HG02678 (cell line): ENCODE results near the gene SBF1.
"Not testable (repeated sequence)": the region's sequence is repeated elsewhere in the genome, so short reads cannot be mapped to it uniquely, and the experiment has no call there.

Experiments used
- ATAC-seq: cut with Tn5 transposase; IDR thresholded peaks from one replicate; pipeline ENCODE4 v1.9.1; 2021; ENCODE audit warnings: mild to moderate bottlenecking, moderate library complexity; ENCODE audit not compliant: unreplicated experiment

Gene SBF1

GRCh38 chr22:50445880-50446707, 28.7 kb downstream of the SBF1 start:
- no peak for ATAC-seq

GRCh38 chr22:50445071-50445879, 29.6 kb downstream of the SBF1 start:
- ATAC-seq = no peak

GRCh38 chr22:50444663-50445062, 30.2 kb downstream of the SBF1 start:
- no peak for ATAC-seq

- ATAC-seq = no peak
Measured at GRCh38 chr22:50443801-50444625, 30.8 kb downstream of the SBF1 start.

- ATAC-seq = no peak
Measured at GRCh38 chr22:50443197-50443596, 31.6 kb downstream of the SBF1 start.

GRCh38 chr22:50441428-50441993, 33.3 kb downstream of the SBF1 start:
- no peak for ATAC-seq

- no peak for ATAC-seq
Measured at GRCh38 chr22:50440544-50441249, 34.1 kb downstream of the SBF1 start.

- no peak for ATAC-seq
Measured at GRCh38 chr22:50439871-50440331, 34.9 kb downstream of the SBF1 start.

- ATAC-seq = no peak
Measured at GRCh38 chr22:50439314-50439870, 35.4 kb downstream of the SBF1 start.

GRCh38 chr22:50438305-50439275, 36.2 kb downstream of the SBF1 start:
- no peak for ATAC-seq

- ATAC-seq = no peak
Measured at GRCh38 chr22:50437511-50438304, 37.1 kb downstream of the SBF1 start.

- ATAC-seq = no peak
Measured at GRCh38 chr22:50436841-50437341, 37.9 kb downstream of the SBF1 start.

GRCh38 chr22:50436015-50436830, 38.6 kb downstream of the SBF1 start:
- no peak for ATAC-seq

GRCh38 chr22:50435291-50436014, 39.4 kb downstream of the SBF1 start:
- no peak for ATAC-seq

- ATAC-seq = no peak
Measured at GRCh38 chr22:50434849-50435248, 40.0 kb downstream of the SBF1 start.

- ATAC-seq = not testable (repeated sequence)
Measured at GRCh38 chr22:50432877-50433510, 41.8 kb downstream of the SBF1 start.
